Testis (tissue), 3 donors: ENCODE results near the gene PIWIL4. TPM values are rescaled to one million over a fixed set of nuclear protein-coding genes. Genes with fewer than 3 reads are reported as not detected.

Experiments used
- DNase-seq: peaks from one replicate; pipeline ENCODE4 v3.0.0-alpha.2; 2019
- H3K27ac ChIP-seq, 2 donors: fragments of 200-600 bp; sonication (generic); one replicate each; pipeline ENCODE4 v1.5.1; 2019
- H3K27me3 ChIP-seq: fragments of 200-600 bp; sonication (generic); one replicate; pipeline ENCODE4 v1.5.1; 2019
- H3K36me3 ChIP-seq: fragments of 200-600 bp; sonication (generic); one replicate; pipeline ENCODE4 v1.5.1; 2017; ENCODE audit warnings: low read depth; ENCODE audit errors: missing control alignments
- H3K4me1 ChIP-seq: fragments of 200-600 bp; sonication (generic); one replicate; pipeline ENCODE4 v1.5.1; 2019
- H3K4me3 ChIP-seq, 2 donors: fragments of 200-600 bp; sonication (generic); one replicate each; pipeline ENCODE4 v1.5.1; 2017 to 2019
- H3K9me3 ChIP-seq: fragments of 200-600 bp; sonication (generic); one replicate; pipeline ENCODE4 v1.5.1; 2017
- POLR2A ChIP-seq: fragments of 450-650 bp; IDR thresholded peaks from one replicate; pipeline ENCODE4 v1.6.1; 2017; ENCODE audit warnings: antibody characterized with exemption, mild to moderate bottlenecking, moderate library complexity
- WGBS, 2 donors: methylation state at CpG; one replicate each; pipeline ENCODE4 v1.1.5; 2018; 5-methylcytosine and 5-hydroxymethylcytosine counted together
- intact Hi-C: fragments of 100-400 bp; cut with DNase I; formaldehyde crosslinking; loops from one replicate; pipeline ENCODE4 v1.15.1; 2023; ENCODE audit warnings: low total_unique reads
- polyA plus RNA-seq: library from polyadenylated mRNA; stranded (reverse); fragments of 350-450 nt; fragmentation: Illumina TruSeq; extraction: RNeasy Lipid Tissue Mini Kit (QIAGEN cat#74804); gene quantifications from one replicate; pipeline ENCODE4 v1.2.3, GENCODE V29; 2014; ENCODE audit warnings: low read depth, low replicate concordance; ENCODE audit not compliant: insufficient read depth
- total RNA-seq, 2 donors: library from RNA; depleted of rRNA; stranded (reverse); fragments of >200 nt; gene quantifications; one replicate each; pipeline ENCODE4 v1.2.3, GENCODE V29; 2016
- TF ChIP-seq, protein P1 (sequence below), 3 experiments: fragments of 450-650 bp in 2 of 3; fragments of 200-600 bp in 1 of 3; sonication (generic) in 1 of 3; IDR thresholded peaks; one replicate each; pipeline ENCODE4 v1.5.1; 2016 to 2019; ENCODE audit warnings: antibody characterized with exemption in 3 of 3, mild to moderate bottlenecking in 2 of 3, moderate library complexity in 1 of 3

The PIWIL4 gene
- total and polyA plus RNA-seq, 3 donors from 2014 or later: 19.9 to 30.2 (median 23.0) TPM

DNA sequence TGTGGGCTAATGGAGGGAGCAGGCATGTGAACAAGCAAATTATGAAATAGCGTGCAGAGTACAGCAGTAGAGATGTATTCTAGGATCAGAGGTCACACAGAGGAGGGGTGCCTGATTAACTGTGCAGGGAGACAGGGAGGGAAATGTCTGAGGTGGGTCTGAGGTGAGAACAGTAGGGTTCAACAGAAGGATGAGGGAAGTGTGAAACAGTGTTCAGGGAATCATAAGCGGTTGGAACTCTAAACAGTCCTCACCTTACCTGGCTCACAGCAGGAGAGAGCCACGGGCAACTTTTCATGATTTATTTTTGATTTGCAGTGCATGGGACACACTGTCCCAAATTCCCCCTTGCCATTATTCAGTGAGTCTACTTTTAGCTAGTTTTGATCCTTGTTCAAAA, 90.5 kb downstream of the PIWIL4 start:
- no peak for TF ChIP-seq POLR2A
- TF ChIP-seq, protein P1, sequence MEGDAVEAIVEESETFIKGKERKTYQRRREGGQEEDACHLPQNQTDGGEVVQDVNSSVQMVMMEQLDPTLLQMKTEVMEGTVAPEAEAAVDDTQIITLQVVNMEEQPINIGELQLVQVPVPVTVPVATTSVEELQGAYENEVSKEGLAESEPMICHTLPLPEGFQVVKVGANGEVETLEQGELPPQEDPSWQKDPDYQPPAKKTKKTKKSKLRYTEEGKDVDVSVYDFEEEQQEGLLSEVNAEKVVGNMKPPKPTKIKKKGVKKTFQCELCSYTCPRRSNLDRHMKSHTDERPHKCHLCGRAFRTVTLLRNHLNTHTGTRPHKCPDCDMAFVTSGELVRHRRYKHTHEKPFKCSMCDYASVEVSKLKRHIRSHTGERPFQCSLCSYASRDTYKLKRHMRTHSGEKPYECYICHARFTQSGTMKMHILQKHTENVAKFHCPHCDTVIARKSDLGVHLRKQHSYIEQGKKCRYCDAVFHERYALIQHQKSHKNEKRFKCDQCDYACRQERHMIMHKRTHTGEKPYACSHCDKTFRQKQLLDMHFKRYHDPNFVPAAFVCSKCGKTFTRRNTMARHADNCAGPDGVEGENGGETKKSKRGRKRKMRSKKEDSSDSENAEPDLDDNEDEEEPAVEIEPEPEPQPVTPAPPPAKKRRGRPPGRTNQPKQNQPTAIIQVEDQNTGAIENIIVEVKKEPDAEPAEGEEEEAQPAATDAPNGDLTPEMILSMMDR (IDR thresholded peaks at IDR 0.05): no peak
- Histone ChIP-seq H3K4me1 (no peaks in the 10 kb centered on the region), H3K36me3 (no peaks in the 10 kb centered on the region), H3K27ac (no peak overlapping the region), H3K4me3 (no peak overlapping the region), H3K27me3 (no peaks in the 10 kb centered on the region), H3K9me3 (no peaks in the 10 kb centered on the region)
- intact Hi-C loops: no loop called here
- no peak for DNase-seq
- WGBS, 2 donors: 73 to 75% methylated on average over 3 of the region's 3 CpGs

DNA sequence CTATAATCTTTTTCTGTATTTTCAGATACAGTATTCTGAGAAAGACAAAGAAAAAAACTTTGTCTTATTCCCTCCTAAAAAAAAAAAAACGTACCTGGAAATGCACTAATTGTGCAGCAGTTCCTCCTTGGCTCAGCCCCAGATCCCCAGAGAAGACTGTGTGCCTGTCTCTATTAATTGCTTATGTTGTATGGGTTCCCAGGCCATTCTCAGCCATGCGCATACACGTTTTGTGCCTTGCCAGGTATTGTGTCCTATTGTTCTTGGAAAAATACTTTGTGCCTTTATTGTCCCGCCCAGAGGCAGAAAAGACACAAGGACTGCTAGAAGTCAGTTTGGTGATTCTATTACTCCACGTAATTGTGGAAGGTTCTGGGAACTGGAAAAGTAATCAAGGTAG, 91.2 kb downstream of the PIWIL4 start:
- TF ChIP-seq, protein P1 (IDR thresholded peaks at IDR 0.05): no peak
- no peaks in the 10 kb centered on the region for H3K4me1 ChIP-seq
- peak overlapping the region in 1 of 2 donors; percentile 19 for H3K27ac ChIP-seq
- no peaks in the 10 kb centered on the region for H3K27me3 ChIP-seq
- intact Hi-C loops: no loop called here
- 51 to 58% methylated on average over 5 of the region's 5 CpGs for WGBS, 2 donors
- no peak for DNase-seq
- no peaks in the 10 kb centered on the region for H3K9me3 ChIP-seq
- H3K4me3 ChIP-seq: no peak overlapping the region
- no peaks in the 10 kb centered on the region for H3K36me3 ChIP-seq

DNA sequence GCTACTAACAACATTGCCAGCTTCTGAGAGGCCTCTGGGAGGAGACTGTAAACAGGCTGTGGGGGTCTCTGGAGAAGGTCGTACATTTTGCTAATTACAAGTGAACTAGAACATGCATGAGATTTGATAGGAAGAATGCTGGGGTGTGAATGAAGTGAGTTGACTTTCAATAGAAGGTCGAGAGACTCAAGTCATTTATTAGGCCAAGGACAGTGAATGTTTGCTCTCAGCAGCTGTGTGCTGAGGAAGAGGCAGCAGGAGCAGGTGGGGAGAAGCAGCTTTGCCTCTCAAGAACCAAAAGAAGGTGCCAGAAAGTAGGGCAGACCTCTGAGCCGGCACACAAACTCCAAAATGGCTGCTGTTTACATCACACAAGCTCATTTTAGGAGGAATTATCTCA, 91.7 kb downstream of the PIWIL4 start:
- H3K27me3 ChIP-seq: no peaks in the 10 kb centered on the region
- H3K4me3 ChIP-seq: no peak overlapping the region
- 55 to 64% methylated on average over 3 of the region's 3 CpGs for WGBS, 2 donors
- no peaks in the 10 kb centered on the region for H3K9me3 ChIP-seq
- intact Hi-C loops: no loop called here
- TF ChIP-seq, protein P1 (IDR thresholded peaks at IDR 0.05): no peak
- no peak for TF ChIP-seq POLR2A
- no peak for DNase-seq
- no peaks in the 10 kb centered on the region for H3K36me3 ChIP-seq
- peak overlapping the region in 1 of 2 donors; percentile 19 for H3K27ac ChIP-seq
- no peaks in the 10 kb centered on the region for H3K4me1 ChIP-seq

DNA sequence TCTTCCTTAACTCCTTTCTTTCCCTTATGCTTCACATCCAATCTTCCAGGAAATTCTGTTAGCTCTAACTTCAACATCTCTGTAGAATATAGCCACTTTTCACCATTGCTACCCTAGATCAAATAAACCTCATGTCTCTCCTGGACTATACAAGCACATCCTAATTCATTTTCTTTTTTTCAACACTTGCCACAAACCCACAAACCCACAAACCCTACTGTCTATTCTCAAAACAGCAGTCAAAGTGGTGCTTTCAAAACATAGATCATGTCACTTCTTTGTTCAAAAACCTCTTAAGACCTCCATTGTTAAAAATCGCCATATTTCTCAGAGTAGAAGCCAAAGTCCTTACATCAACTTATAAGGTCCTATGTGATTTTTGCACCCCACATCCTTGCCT, 94.3 kb downstream of the PIWIL4 start:
- Histone ChIP-seq H3K27me3 (no peaks in the 10 kb centered on the region), H3K36me3 (no peaks in the 10 kb centered on the region), H3K4me1 (no peaks in the 10 kb centered on the region), H3K27ac (no peak overlapping the region), H3K4me3 (no peak overlapping the region), H3K9me3 (no peaks in the 10 kb centered on the region)
- no peak for DNase-seq
- intact Hi-C loops: no loop called here
- WGBS, 2 donors: 77 to 100% methylated on average over 1 of the region's 1 CpG
- no peak for TF ChIP-seq POLR2A
- TF ChIP-seq, protein P1 (IDR thresholded peaks at IDR 0.05): no peak

DNA sequence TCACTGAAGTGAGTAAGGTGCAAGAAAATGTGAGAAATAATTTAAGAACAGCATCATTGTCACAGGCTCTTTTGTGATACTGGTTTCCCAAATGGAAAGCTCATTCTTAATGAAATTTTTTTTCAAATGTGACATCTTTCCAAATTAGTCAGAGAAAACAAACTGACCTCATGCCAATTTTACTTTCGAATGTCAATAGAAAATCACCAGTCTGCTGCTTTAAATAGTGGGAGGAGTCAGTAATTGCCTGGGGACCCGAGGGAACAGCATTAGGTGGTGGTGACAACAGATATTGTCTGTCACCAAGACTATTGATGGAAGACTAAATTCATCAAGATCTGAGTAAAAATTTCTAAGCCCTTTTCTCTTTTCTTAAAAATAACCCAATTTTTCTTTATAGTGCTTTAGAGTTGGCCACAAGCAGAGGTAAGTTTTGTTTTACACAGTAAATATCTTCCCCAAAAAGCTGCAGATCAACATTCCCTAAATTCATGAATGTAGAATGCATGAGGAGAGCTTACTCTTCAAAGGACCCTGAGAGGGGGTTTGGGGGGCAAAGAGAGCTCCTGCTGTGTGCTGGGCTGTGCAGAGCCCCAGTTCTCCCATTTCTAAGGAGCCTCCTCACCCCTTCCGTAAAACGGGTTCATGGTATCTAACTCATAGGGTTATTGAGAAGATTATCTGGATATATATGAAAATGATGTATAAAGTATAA, 95.1 kb downstream of the PIWIL4 start:
- H3K27me3 ChIP-seq: no peaks in the 10 kb centered on the region
- DNase-seq: no peak
- WGBS, 2 donors: 64 to 82% methylated on average over 4 of the region's 4 CpGs
- no peaks in the 10 kb centered on the region for H3K4me1 ChIP-seq
- no peak overlapping the region for H3K27ac ChIP-seq
- no peaks in the 10 kb centered on the region for H3K36me3 ChIP-seq
- TF ChIP-seq, protein P1 (IDR thresholded peaks at IDR 0.05): no peak
- no peak for TF ChIP-seq POLR2A
- intact Hi-C loops: no loop called here
- H3K4me3 ChIP-seq: no peak overlapping the region
- H3K9me3 ChIP-seq: no peaks in the 10 kb centered on the region
